Lower leg skin (tissue), 3 donors: ENCODE data around the gene SLX9.

ENCODE experiments used
- POLR2A ChIP-seq, 2 donors: fragments of 450-650 bp; IDR thresholded peaks; one replicate each; pipeline ENCODE4 v1.6.1; 2016 to 2017; ENCODE audit warnings: antibody characterized with exemption in 2 of 2, mild to moderate bottlenecking in 1 of 2, moderate library complexity in 1 of 2
- TF ChIP-seq, protein P1 (sequence below), 3 donors: fragments of 450-650 bp; IDR thresholded peaks; one replicate each; pipeline ENCODE4 v1.5.1; 2016; ENCODE audit warnings: antibody characterized with exemption in 3 of 3, mild to moderate bottlenecking in 3 of 3, moderate library complexity in 2 of 3

DNA sequence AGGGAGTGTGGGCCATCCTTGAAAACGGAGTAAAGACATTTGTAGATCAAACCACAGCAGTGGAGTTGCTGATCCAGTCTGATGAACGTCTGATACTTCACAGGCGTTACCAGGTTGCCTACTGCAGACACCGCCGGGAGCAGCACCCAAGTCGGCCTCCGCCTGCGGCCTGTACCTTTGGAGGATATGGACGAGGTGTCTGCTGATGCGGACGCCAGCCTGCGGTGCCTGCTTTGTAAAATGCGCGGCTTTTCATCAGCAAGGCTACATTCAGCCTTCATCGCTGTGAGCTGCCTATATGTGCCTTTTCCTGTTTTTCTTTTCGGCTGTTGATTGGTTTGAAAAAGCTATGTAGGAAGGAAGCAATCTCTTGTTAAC is 16.0 kb downstream of the SLX9 start:
- no peak for TF ChIP-seq POLR2A (IDR thresholded peaks at IDR 0.05)
- TF ChIP-seq, protein P1, sequence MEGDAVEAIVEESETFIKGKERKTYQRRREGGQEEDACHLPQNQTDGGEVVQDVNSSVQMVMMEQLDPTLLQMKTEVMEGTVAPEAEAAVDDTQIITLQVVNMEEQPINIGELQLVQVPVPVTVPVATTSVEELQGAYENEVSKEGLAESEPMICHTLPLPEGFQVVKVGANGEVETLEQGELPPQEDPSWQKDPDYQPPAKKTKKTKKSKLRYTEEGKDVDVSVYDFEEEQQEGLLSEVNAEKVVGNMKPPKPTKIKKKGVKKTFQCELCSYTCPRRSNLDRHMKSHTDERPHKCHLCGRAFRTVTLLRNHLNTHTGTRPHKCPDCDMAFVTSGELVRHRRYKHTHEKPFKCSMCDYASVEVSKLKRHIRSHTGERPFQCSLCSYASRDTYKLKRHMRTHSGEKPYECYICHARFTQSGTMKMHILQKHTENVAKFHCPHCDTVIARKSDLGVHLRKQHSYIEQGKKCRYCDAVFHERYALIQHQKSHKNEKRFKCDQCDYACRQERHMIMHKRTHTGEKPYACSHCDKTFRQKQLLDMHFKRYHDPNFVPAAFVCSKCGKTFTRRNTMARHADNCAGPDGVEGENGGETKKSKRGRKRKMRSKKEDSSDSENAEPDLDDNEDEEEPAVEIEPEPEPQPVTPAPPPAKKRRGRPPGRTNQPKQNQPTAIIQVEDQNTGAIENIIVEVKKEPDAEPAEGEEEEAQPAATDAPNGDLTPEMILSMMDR (IDR thresholded peaks at IDR 0.05) = no peak
